K562 (cell line): ENCODE results near the gene IPPK. TPM values are rescaled to one million over a fixed set of nuclear protein-coding genes. Genes with fewer than 3 reads are reported as not detected.
A peak's percentile ranks its signal among the peaks of the same experiment; 100 is the strongest.

ENCODE experiments used
- C11orf30 ChIP-seq: fragments of 450-650 bp; IDR thresholded peaks from 2 replicates; pipeline ENCODE4 v1.6.1; 2016; ENCODE audit warnings: low read depth, mild to moderate bottlenecking
- DPF2 ChIP-seq: fragments of 450-650 bp; IDR thresholded peaks from 2 replicates; pipeline ENCODE4 v1.6.1; 2016
- JUN ChIP-seq, 2 experiments: sonication (generic) in 1 of 2; formaldehyde crosslinking in 1 of 2; IDR thresholded peaks; 2 replicates each; pipeline versions ENCODE4 v1.6.1 to v1.8.0; 2012 to 2022; ENCODE audit warnings: borderline replicate concordance in 2 of 2, mild to moderate bottlenecking in 2 of 2, improper control_type of control experiment in 1 of 2, low read depth in 1 of 2, low read length in 1 of 2, missing genetic modification reagents in 1 of 2
- JUND ChIP-seq, 2 experiments: IDR thresholded peaks; 2 replicates in 1 of 2; 3 replicates in 1 of 2; pipeline ENCODE4 v1.6.1; 2011; ENCODE audit warnings: borderline replicate concordance in 2 of 2, low read depth in 2 of 2, low read length in 2 of 2, improper control_type of control experiment in 1 of 2, missing biosample characterization in 1 of 2, missing genetic modification characterization in 1 of 2, missing genetic modification reagents in 1 of 2
- PTBP1 ChIP-seq: fragments of 200-400 bp; formaldehyde crosslinking; IDR thresholded peaks from 2 replicates; pipeline ENCODE4 v1.6.1; 2017; ENCODE audit warnings: low read depth, low read length
- YY1 ChIP-seq, 3 experiments: IDR thresholded peaks; 2 replicates each; pipeline ENCODE4 v1.6.1; 2011; ENCODE audit warnings: low read length in 2 of 3, mild to moderate bottlenecking in 2 of 3, moderate library complexity in 2 of 3, borderline replicate concordance in 1 of 3, control low read depth in 1 of 3, low read depth in 1 of 3; ENCODE audit not compliant: insufficient read depth in 3 of 3, insufficient replicate concordance in 2 of 3, control insufficient read depth in 1 of 3, insufficient read length in 1 of 3; ENCODE audit errors: extremely low read depth in 1 of 3
- polyA plus RNA-seq, 8 experiments: library from polyadenylated mRNA; depleted of rRNA in 4 of 8; stranded (reverse) in 5 of 8; unstranded in 3 of 8; fragments of >200 nt; fragmentation: Nextera tagmentation in 2 of 8; fragmentation: Illumina TruSeq in 1 of 8; extraction: Ambion mirVana in 2 of 8; extraction: Trizol in 1 of 8; gene quantifications; 2 replicates each; pipeline versions ENCODE4 v1.2.1 to v1.2.3, GENCODE V29; 2011 to 2014; ENCODE audit warnings: inconsistent platforms in 1 of 8, missing spikeins in 1 of 8
- total RNA-seq, 7 experiments: library from RNA; depleted of rRNA in 6 of 7; stranded (reverse); fragments of >200 nt in 6 of 7; fragmentation: Illumina TruSeq in 2 of 7; extraction: Trizol in 2 of 7; gene quantifications; 2 replicates each; pipeline versions ENCODE4 v1.2.1 to v1.2.3, GENCODE V29; 2011 to 2021; ENCODE audit warnings: low replicate concordance in 1 of 7
- TF ChIP-seq, protein P1 (sequence below), 2 experiments: fragments of 450-650 bp in 1 of 2; sonication (generic) in 1 of 2; formaldehyde crosslinking in 1 of 2; IDR thresholded peaks in 1 of 2; conservative IDR thresholded peaks in 1 of 2; 2 replicates each; pipeline versions ENCODE4 v1.6.1 to v1.8.1; 2016 to 2023; ENCODE audit warnings: mild to moderate bottlenecking in 2 of 2, moderate library complexity in 2 of 2, inconsistent platforms in 1 of 2, missing genetic modification reagents in 1 of 2

Gene IPPK
- total and polyA plus RNA-seq, 9 of the 15 experiments (the other 6 are each of a cell fraction or from before 2014, with no cell fraction given): 3.1 to 22.2 (median 11.2) TPM

DNA sequence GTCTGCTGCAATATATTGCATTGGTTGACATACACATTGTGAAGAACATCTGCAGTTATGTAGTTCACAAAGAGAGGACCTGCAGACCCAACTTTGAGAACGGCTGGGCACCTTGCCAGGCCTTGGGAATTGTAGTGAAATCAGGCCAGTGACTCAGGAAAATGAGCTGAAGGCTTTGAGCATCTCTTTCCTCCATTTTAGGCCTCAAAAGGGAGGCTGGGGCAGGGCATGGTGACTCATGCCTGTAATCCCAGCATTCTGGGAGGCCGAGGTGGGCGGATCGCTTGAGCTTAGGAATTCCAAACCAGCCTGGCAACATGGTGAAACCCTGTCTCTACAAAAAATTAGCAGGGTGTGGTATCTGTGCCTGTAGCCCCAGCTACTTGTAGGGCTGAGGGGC is 1.4 kb upstream of the IPPK start (continued):
- no peak for TF ChIP-seq PTBP1
- peak; percentile 42; the same call in 1 of the 2 replicates for TF ChIP-seq C11orf30
- TF ChIP-seq YY1 (IDR thresholded peaks at IDR 0.05; ENCODE audit: borderline replicate concordance in 1 of 3, control insufficient read depth in 1 of 3, extremely low read depth in 1 of 3, insufficient read depth in 3 of 3, insufficient read length in 1 of 3, insufficient replicate concordance in 2 of 3, low read depth in 1 of 3, low read length in 2 of 3): peak in 2 of 3 experiments; percentile 25 to 67
- TF ChIP-seq, protein P1, sequence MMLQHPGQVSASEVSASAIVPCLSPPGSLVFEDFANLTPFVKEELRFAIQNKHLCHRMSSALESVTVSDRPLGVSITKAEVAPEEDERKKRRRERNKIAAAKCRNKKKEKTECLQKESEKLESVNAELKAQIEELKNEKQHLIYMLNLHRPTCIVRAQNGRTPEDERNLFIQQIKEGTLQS (IDR thresholded peaks at IDR 0.05): peak; percentile 85
- TF ChIP-seq, protein P1 (CRISPR knock-in tag; conservative IDR thresholded peaks at IDR 0.05): 0 out of 2 replicates have a peak, but pooled peaks have one; percentile 32
- peak; percentile 53 for TF ChIP-seq JUND (IDR thresholded peaks at IDR 0.05; ENCODE audit: borderline replicate concordance, low read depth, low read length)
- no peak; the same call in 2 of the 3 replicates for TF ChIP-seq JUND (tag; IDR thresholded peaks at IDR 0.05; ENCODE audit: borderline replicate concordance, low read depth, low read length)
- TF ChIP-seq JUN (IDR thresholded peaks at IDR 0.05; ENCODE audit: borderline replicate concordance, low read depth, low read length): peak; percentile 27; the same call in 1 of the 2 replicates
- no peak for TF ChIP-seq JUN (CRISPR knock-in tag; IDR thresholded peaks at IDR 0.05; ENCODE audit: borderline replicate concordance)
- TF ChIP-seq DPF2: peak; percentile 64; the same call in 1 of the 2 replicates
- TF ChIP-seq, all 486 proteins: peak for 15
